ENCODE results near the gene DR1. TPM values are rescaled to one million over a fixed set of nuclear protein-coding genes. Genes with fewer than 3 reads are reported as not detected.
"Not testable (repeated sequence)": the region's sequence is repeated elsewhere in the genome, so short reads cannot be mapped to it uniquely, and the experiment has no call there.

The DR1 gene
- total RNA-seq, 1 donor from 2014 or later, result 64.8 TPM

- Histone ChIP-seq H3K27me3 (ENCODE audit: control insufficient read depth, insufficient read depth, low read length) (no peaks in the 10 kb centered on the region), H3K4me3 (ENCODE audit: low read depth, low read length) (peak overlapping the region; percentile 96), H3K36me3 (ENCODE audit: control insufficient read depth, insufficient read depth, low read length) (peaks cover under 1% of the 10 kb centered on the region)
- no peak for FAIRE-seq
- DNase-seq (ENCODE audit: low read depth), result peak; percentile 68
- no peak for TF ChIP-seq CTCF (IDR thresholded peaks at IDR 0.05; ENCODE audit: insufficient read depth, low read length, severe bottlenecking)
Measured at GRCh38 chr1:93349231-93350135, 3.8 kb downstream of the DR1 start.

- DNase-seq (ENCODE audit: low read depth) (peak; percentile 59), FAIRE-seq (no peak)
- Histone ChIP-seq H3K4me3 (ENCODE audit: low read depth, low read length) (peak overlapping the region; percentile 20), H3K27me3 (ENCODE audit: control insufficient read depth, insufficient read depth, low read length) (no peaks in the 10 kb centered on the region), H3K36me3 (ENCODE audit: control insufficient read depth, insufficient read depth, low read length) (peaks cover 3% of the 10 kb centered on the region)
- TF ChIP-seq CTCF (IDR thresholded peaks at IDR 0.05; ENCODE audit: insufficient read depth, low read length, severe bottlenecking), result no peak
Measured at GRCh38 chr1:93350322-93350721, 4.6 kb downstream of the DR1 start.

GRCh38 chr1:93350875-93351274 is 5.2 kb downstream of the DR1 start:
- Histone ChIP-seq H3K4me3 (ENCODE audit: low read depth, low read length) (no peak overlapping the region), H3K36me3 (ENCODE audit: control insufficient read depth, insufficient read depth, low read length) (peaks cover 3% of the 10 kb centered on the region), H3K27me3 (ENCODE audit: control insufficient read depth, insufficient read depth, low read length) (no peaks in the 10 kb centered on the region)
- DNase-seq (ENCODE audit: low read depth) (no peak), FAIRE-seq (no peak)
- TF ChIP-seq CTCF (IDR thresholded peaks at IDR 0.05; ENCODE audit: insufficient read depth, low read length, severe bottlenecking), result no peak

- not testable (repeated sequence) for DNase-seq (ENCODE audit: low read depth); FAIRE-seq; H3K27me3 ChIP-seq (ENCODE audit: control insufficient read depth, insufficient read depth, low read length); H3K4me3 ChIP-seq (ENCODE audit: low read depth, low read length); H3K36me3 ChIP-seq (ENCODE audit: control insufficient read depth, insufficient read depth, low read length)
Measured at GRCh38 chr1:93351346-93351745, 5.6 kb downstream of the DR1 start.

GRCh38 chr1:93352376-93352775 is 6.7 kb downstream of the DR1 start:
- H3K4me3 ChIP-seq (ENCODE audit: low read depth, low read length), result no peak overlapping the region
- TF ChIP-seq CTCF (IDR thresholded peaks at IDR 0.05; ENCODE audit: insufficient read depth, low read length, severe bottlenecking), result no peak
- FAIRE-seq, result no peak
- H3K27me3 ChIP-seq (ENCODE audit: control insufficient read depth, insufficient read depth, low read length), result no peaks in the 10 kb centered on the region
- H3K36me3 ChIP-seq (ENCODE audit: control insufficient read depth, insufficient read depth, low read length), result peaks cover 3% of the 10 kb centered on the region
- peak; percentile 67 for DNase-seq (ENCODE audit: low read depth)

GRCh38 chr1:93353286-93353685 is 7.6 kb downstream of the DR1 start:
- FAIRE-seq, result no peak
- H3K4me3 ChIP-seq (ENCODE audit: low read depth, low read length), result no peak overlapping the region
- peaks cover 6% of the 10 kb centered on the region for H3K36me3 ChIP-seq (ENCODE audit: control insufficient read depth, insufficient read depth, low read length)
- DNase-seq (ENCODE audit: low read depth), result no peak
- no peak for TF ChIP-seq CTCF (IDR thresholded peaks at IDR 0.05; ENCODE audit: insufficient read depth, low read length, severe bottlenecking)
- H3K27me3 ChIP-seq (ENCODE audit: control insufficient read depth, insufficient read depth, low read length), result no peaks in the 10 kb centered on the region

Measured in bronchial epithelial cell (primary cell).